ENCODE data around the gene SPATA2L.

- TF ChIP-seq REST (IDR thresholded peaks at IDR 0.05; ENCODE audit: insufficient read depth in 1 of 2, low read depth in 2 of 2, low read length in 2 of 2) (no peak), SIN3A (IDR thresholded peaks at IDR 0.05; ENCODE audit: borderline replicate concordance, insufficient read depth, low read length) (no peak)
These were observed 44.5 kb upstream of the SPATA2L start for GRCh38 chr16:89746043-89746442.

Data from PFSK-1 (cell line).